Measurements from ENCODE around the gene GTF2E1.
"Not testable (repeated sequence)": the region's sequence is repeated elsewhere in the genome, so short reads cannot be mapped to it uniquely, and the experiment has no call there.

The GTF2E1 gene

GRCh38 chr3:120753810-120754209 lies 11.3 kb downstream of the GTF2E1 start:
- no peak for DNase-seq (ENCODE audit: low read depth in 1 of 2, low spot score in 1 of 2)

DNA sequence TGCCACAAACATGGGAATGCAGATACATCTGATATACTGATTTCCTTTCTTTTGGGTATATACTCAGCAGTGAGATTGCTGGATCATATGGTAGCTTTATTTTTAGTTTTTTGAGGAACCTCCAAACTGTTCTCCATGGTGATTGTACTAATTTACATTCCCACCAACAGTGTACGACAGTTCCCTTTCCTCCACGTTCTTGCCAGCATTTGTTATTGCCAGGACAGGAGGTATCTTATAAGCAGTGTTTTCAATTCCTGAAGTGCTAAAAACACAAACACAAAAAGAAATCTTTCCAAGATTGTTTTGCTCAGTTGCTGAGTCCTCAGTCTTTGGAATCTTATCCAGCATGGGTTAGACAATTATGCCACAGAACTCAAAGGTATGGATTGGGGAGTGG lies 13.5 kb downstream of the GTF2E1 start:
- DNase-seq (ENCODE audit: low read depth in 1 of 2, low spot score in 1 of 2): no peak

DNA sequence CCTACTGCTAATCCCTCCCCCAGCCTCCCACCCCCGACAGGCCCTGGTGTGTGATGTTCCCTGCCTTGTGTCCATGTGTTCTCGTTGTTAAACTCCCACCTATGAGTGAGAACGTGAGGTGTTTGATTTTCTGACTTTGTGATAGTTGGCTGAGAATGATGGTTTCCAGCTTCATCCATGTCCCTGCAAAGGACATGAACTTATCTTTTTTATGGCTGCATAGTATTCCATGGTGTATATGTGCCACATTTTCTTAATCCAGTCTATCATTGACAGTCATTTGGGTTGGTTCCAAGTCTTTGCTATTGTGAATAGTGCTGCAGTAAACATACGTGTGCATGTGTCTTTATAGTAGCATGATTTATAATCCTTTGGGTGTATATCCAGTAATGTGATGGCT lies 16.0 kb downstream of the GTF2E1 start:
- not testable (repeated sequence) for DNase-seq (ENCODE audit: low read depth in 1 of 2, low spot score in 1 of 2)

DNA sequence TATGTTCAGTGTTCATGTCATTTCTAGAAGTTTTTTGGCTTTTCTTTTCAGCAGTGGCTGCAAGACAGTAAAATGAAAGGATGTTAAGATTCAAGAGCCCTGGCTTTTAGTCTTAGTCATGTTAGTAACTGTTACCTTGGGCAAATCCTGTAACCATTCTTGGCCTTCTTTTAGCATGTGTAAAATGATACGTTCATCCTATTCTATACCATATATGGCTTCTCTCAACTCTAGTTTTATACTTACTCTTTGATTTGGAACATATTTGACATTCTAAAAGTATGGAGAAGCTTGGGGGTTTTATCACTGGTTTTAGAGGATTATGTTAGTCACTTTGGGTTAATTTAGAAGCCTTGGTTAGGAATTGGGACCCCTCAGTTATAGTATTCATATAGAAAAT lies 20.1 kb downstream of the GTF2E1 start:
- DNase-seq (ENCODE audit: low read depth in 1 of 2, low spot score in 1 of 2): no peak

- no peak for DNase-seq (ENCODE audit: low read depth in 1 of 2, low spot score in 1 of 2)
Observed at GRCh38 chr3:120763601-120764000, 21.1 kb downstream of the GTF2E1 start.

GRCh38 chr3:120764206-120764605 lies 21.7 kb downstream of the GTF2E1 start:
- no peak for DNase-seq (ENCODE audit: low read depth in 1 of 2, low spot score in 1 of 2)

GRCh38 chr3:120765830-120766493 lies 23.4 kb downstream of the GTF2E1 start:
- no peak for DNase-seq (ENCODE audit: low read depth in 1 of 2, low spot score in 1 of 2)

GRCh38 chr3:120766576-120766975 lies 24.0 kb downstream of the GTF2E1 start:
- DNase-seq (ENCODE audit: low read depth in 1 of 2, low spot score in 1 of 2): no peak

- no peak for DNase-seq (ENCODE audit: low read depth in 1 of 2, low spot score in 1 of 2)
Observed at GRCh38 chr3:120767106-120767505, 24.6 kb downstream of the GTF2E1 start.

- no peak for DNase-seq (ENCODE audit: low read depth in 1 of 2, low spot score in 1 of 2)
Observed at GRCh38 chr3:120769436-120769835, 26.9 kb downstream of the GTF2E1 start.

DNA sequence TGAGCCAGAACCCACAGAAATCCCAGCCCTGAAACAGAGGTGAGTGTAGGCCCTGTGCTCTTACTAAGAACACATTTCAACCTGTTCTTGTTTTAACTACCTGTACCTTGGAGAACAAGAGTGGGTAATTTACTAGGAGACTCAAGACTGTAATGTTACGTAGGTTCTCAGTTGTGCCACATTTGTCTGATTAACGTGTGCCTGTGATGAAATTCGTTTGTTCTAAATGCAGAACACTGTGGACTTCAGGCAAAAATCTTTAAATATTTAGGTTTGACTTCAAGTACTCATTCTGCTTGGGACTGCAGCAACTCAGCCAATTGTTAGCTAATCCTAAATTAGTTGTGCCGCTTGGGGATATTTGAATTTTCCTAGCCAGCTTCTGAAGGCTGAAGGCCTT lies 28.3 kb downstream of the GTF2E1 start:
- no peak for DNase-seq (ENCODE audit: low read depth in 1 of 2, low spot score in 1 of 2)

DNA sequence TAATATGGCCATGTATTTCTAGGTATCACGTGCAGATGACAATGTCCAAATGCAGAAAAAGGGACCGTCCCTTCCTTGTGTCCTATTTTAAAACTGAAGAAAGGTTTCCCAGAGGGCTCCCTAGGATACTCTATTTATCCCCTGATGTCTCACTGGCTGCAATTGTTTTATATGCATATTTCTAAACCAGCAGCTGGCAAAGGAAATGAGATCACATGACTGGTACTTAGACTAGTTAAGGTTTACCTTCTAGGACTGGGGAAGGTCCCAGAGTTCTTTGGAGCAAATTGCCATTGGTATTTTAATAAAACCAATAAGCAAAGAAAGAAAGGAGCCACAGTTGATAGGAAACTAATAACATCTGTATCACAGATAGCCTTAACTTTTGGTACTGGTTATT lies 29.5 kb downstream of the GTF2E1 start:
- DNase-seq (ENCODE audit: low read depth in 1 of 2, low spot score in 1 of 2): no peak

GRCh38 chr3:120773932-120774331 lies 31.4 kb downstream of the GTF2E1 start:
- DNase-seq (ENCODE audit: low read depth in 1 of 2, low spot score in 1 of 2): no peak

DNA sequence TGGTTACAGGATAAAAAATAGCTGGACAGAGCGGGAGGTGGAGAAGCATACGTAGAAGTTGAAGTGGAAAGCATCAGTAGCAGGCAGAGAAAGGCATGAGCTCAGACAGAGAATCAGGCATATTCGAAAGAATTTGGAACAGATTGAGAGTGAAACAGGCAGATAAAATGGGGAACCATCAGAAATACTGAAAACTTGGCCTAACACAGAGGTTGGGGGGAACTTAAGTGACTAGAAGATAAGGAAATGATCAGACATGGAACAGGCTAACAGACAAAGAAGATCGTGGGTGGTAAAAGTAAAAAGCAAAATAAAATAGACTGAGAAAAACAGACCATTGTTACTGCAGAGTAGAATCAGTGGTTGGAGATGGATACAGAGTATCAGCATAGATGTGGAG lies 32.9 kb downstream of the GTF2E1 start:
- DNase-seq (ENCODE audit: low read depth in 1 of 2, low spot score in 1 of 2): no peak

GRCh38 chr3:120778776-120779175 lies 36.2 kb downstream of the GTF2E1 start:
- DNase-seq (ENCODE audit: low read depth in 1 of 2, low spot score in 1 of 2): no peak

DNA sequence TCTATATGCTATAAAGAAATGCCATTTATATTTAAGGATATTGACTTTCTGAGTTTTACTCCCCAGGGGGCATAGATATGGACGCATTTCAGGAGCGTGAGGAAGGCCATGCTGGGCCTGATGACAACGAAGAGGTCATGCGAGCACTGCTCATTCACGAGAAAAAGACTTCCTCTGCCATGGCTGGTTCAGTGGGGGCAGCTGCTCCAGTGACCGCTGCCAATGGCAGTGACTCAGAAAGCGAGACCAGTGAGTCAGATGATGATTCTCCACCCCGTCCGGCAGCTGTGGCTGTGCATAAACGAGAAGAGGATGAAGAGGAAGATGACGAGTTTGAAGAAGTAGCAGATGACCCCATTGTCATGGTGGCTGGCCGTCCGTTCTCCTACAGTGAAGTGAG lies 38.4 kb downstream of the GTF2E1 start:
- DNase-seq (ENCODE audit: low read depth in 1 of 2, low spot score in 1 of 2): no peak

- DNase-seq (ENCODE audit: low read depth in 1 of 2, low spot score in 1 of 2): not testable (repeated sequence)
Observed at GRCh38 chr3:120785832-120786231, 43.3 kb downstream of the GTF2E1 start.

GRCh38 chr3:120791010-120791409 lies 48.5 kb downstream of the GTF2E1 start:
- DNase-seq (ENCODE audit: low read depth in 1 of 2, low spot score in 1 of 2): no peak

DNA sequence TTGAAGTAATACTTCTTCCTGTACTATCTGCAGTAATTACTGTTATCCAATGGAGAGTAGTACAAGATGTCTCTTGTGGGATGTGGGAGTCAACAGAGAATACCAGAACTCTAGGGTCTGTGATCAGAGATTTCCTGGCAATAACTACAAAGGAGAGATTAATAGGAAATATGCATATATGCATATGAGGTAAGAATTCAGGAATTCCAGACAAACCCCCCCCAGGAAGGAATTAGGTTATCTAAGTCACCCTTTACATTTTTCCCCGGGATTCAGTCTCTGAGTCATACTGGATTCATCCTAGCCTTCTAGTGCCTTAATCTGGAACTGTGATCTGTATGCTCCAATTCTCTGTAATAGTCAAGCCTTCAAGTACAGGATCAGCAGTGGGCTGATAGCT lies 49.4 kb downstream of the GTF2E1 start:
- DNase-seq (ENCODE audit: low read depth in 1 of 2, low spot score in 1 of 2): no peak

DNA sequence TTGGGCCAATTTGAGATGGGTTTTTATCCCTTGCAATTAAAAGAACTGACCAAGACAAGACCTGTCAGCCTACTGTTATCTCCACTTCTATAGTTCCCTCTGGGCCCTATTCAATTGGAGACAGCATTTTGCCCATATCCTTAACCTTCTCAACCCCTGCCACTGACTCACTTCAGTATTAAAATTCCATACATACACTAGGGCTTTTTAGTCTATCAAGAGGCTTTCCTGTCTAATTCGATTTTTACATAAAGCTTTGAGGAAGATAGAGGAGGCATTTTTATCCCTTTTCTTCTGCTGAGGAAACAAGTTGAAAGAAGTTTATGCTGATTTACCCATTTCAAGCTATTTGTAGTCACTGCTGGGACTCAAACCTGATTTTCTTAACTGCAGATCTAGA lies 51.1 kb downstream of the GTF2E1 start:
- no peak for DNase-seq (ENCODE audit: low read depth in 1 of 2, low spot score in 1 of 2)

GRCh38 chr3:120795017-120795648 lies 52.6 kb downstream of the GTF2E1 start:
- peak; percentile 62 to 68 for DNase-seq (ENCODE audit: low read depth in 1 of 2, low spot score in 1 of 2)

- DNase-seq (ENCODE audit: low read depth in 1 of 2, low spot score in 1 of 2): no peak
Observed at GRCh38 chr3:120795959-120796358, 53.4 kb downstream of the GTF2E1 start.

- no peak for DNase-seq (ENCODE audit: low read depth in 1 of 2, low spot score in 1 of 2)
Observed at GRCh38 chr3:120796976-120797375, 54.4 kb downstream of the GTF2E1 start.
